Natural killer cell (primary cell): ENCODE results near the gene ADAM22. TPM values are rescaled to one million over a fixed set of nuclear protein-coding genes. Genes with fewer than 3 reads are reported as not detected.

Experiments used
- ATAC-seq, 3 donors: fragments of 150-1000 bp in 2 of 3; fragments of 200-7000 bp in 1 of 3; cut with Tn5 transposase; 1 replicate in 1 of 3; 2 replicates in 2 of 3; pipeline ENCODE4 v1.10.0; 2021; ENCODE audit warnings: mild to moderate bottlenecking in 2 of 3, moderate library complexity in 2 of 3
- DNase-seq, 2 donors: peaks; one replicate each; pipeline versions ENCODE4 v3.0.0 to v3.0.0-alpha.2; 2013 to 2021; ENCODE audit warnings: mixed read lengths in 1 of 2
- H3K27ac ChIP-seq: one replicate; pipeline ENCODE4 v1.5.1; 2013; ENCODE audit warnings: mild to moderate bottlenecking, low read length
- H3K27me3 ChIP-seq: one replicate; pipeline ENCODE4 v1.6.1; 2013; ENCODE audit warnings: low read length; ENCODE audit not compliant: control insufficient read depth, insufficient read depth
- H3K36me3 ChIP-seq: one replicate; pipeline ENCODE4 v1.6.1; 2013; ENCODE audit warnings: low read length; ENCODE audit not compliant: control insufficient read depth, insufficient read depth
- H3K4me1 ChIP-seq: one replicate; pipeline ENCODE4 v1.6.1; 2013; ENCODE audit warnings: low read length; ENCODE audit not compliant: control insufficient read depth, insufficient read depth
- H3K4me3 ChIP-seq: one replicate; pipeline ENCODE4 v1.5.1; 2013; ENCODE audit warnings: low read length
- H3K9me3 ChIP-seq: one replicate; pipeline ENCODE4 v1.6.1; 2013; ENCODE audit warnings: low read length; ENCODE audit not compliant: control insufficient read depth, insufficient read depth
- H3K27ac Mint-ChIP-seq, 2 donors: one replicate each; pipeline ENCODE4 v1.8.0; 2022; ENCODE audit warnings: mild to moderate bottlenecking in 2 of 2, mixed read lengths in 2 of 2, moderate library complexity in 1 of 2
- H3K27me3 Mint-ChIP-seq, 2 donors: one replicate each; pipeline ENCODE4 v1.8.0; 2022; ENCODE audit warnings: low read depth in 2 of 2, mixed read lengths in 2 of 2
- H3K36me3 Mint-ChIP-seq: one replicate; pipeline ENCODE4 v1.8.0; 2022; ENCODE audit warnings: mixed read lengths
- H3K4me1 Mint-ChIP-seq, 2 donors: one replicate each; pipeline ENCODE4 v1.8.0; 2022; ENCODE audit warnings: mixed read lengths in 2 of 2
- H3K4me3 Mint-ChIP-seq: one replicate; pipeline ENCODE4 v1.8.0; 2022; ENCODE audit warnings: mild to moderate bottlenecking, moderate library complexity, mixed read lengths
- H3K9me3 Mint-ChIP-seq, 2 donors: one replicate each; pipeline ENCODE4 v1.8.0; 2022; ENCODE audit warnings: mixed read lengths in 2 of 2
- WGBS: methylation state at CpG from one replicate; pipeline ENCODE4 v1.1.7; 2013; ENCODE audit warnings: missing lambda C conversion rate; ENCODE audit not compliant: insufficient coverage; 5-methylcytosine and 5-hydroxymethylcytosine counted together
- intact Hi-C: fragments of 100-400 bp; cut with micrococcal nuclease; formaldehyde crosslinking; loops from one replicate; pipeline ENCODE4 v1.14.2; 2022
- total RNA-seq, 4 donors: library from RNA; stranded (reverse); fragments of 120-200 nt in 1 of 4; gene quantifications; one replicate each; pipeline versions ENCODE4 v1.2.3 to v1.2.4, GENCODE V29; 2013 to 2022
- TF ChIP-seq, protein P1 (sequence below): fragments of 200-600 bp; IDR thresholded peaks from one replicate; pipeline ENCODE4 v1.8.0; 2022; ENCODE audit warnings: antibody characterized with exemption

The ADAM22 gene
- total RNA-seq, 3 donors from 2014 or later (not counting 1 experiment from before 2014, with no cell fraction given) = 3.0 to 5.4 (median 3.7) TPM

DNA sequence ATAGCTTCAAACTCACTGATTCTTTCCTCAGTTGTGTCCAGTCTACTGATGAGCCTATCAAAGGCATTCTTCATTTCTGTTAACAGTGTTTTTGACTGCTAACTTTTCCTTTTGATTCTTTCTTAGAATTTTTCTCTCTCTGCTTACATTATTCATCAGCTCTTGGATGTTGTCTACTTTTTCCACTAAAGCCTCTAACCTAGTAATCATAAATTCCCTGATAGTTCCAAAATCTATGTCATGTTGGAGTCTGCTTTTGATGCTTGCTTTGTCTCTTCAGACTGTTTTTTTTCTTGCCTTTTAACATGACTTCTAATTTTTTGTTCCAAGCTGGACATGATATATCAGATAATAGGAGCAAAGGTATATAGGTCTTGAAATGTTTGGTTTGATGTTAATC is 78.0 kb downstream of the ADAM22 start:
- no peaks in the 10 kb centered on the region for H3K27me3 Mint-ChIP-seq
- H3K27ac ChIP-seq = no peak overlapping the region
- H3K27me3 ChIP-seq = no peaks in the 10 kb centered on the region
- ATAC-seq = no peak
- no peaks in the 10 kb centered on the region for H3K36me3 Mint-ChIP-seq
- H3K36me3 ChIP-seq = no peaks in the 10 kb centered on the region
- H3K4me1 Mint-ChIP-seq = no peaks in the 10 kb centered on the region
- intact Hi-C loops = no loop called here
- TF ChIP-seq, protein P1, sequence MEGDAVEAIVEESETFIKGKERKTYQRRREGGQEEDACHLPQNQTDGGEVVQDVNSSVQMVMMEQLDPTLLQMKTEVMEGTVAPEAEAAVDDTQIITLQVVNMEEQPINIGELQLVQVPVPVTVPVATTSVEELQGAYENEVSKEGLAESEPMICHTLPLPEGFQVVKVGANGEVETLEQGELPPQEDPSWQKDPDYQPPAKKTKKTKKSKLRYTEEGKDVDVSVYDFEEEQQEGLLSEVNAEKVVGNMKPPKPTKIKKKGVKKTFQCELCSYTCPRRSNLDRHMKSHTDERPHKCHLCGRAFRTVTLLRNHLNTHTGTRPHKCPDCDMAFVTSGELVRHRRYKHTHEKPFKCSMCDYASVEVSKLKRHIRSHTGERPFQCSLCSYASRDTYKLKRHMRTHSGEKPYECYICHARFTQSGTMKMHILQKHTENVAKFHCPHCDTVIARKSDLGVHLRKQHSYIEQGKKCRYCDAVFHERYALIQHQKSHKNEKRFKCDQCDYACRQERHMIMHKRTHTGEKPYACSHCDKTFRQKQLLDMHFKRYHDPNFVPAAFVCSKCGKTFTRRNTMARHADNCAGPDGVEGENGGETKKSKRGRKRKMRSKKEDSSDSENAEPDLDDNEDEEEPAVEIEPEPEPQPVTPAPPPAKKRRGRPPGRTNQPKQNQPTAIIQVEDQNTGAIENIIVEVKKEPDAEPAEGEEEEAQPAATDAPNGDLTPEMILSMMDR = no peak
- no peaks in the 10 kb centered on the region for H3K9me3 Mint-ChIP-seq
- H3K4me1 ChIP-seq = no peaks in the 10 kb centered on the region
- no peak for DNase-seq
- H3K27ac Mint-ChIP-seq = no peak overlapping the region
- H3K4me3 ChIP-seq = no peak overlapping the region
- no peak overlapping the region for H3K4me3 Mint-ChIP-seq
- no peaks in the 10 kb centered on the region for H3K9me3 ChIP-seq

DNA sequence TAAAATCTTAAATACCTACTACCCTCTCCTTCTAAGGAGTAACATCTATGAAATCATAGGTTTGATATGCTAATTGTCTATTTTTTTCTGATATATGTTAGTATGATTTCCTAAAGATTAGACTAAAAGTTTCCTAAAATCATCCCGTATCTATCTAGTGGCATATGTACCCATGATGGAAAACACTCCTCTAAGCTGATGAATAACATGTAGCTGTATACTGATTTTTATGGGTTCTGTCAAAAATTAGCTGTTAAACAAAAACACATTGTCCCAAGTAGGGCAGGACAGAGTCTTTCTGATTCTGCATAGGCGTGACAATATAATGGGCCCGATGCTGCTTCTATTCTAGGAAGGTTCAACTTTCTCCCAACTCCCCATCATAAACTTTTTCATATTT is 79.9 kb downstream of the ADAM22 start:
- no peak for ATAC-seq

DNA sequence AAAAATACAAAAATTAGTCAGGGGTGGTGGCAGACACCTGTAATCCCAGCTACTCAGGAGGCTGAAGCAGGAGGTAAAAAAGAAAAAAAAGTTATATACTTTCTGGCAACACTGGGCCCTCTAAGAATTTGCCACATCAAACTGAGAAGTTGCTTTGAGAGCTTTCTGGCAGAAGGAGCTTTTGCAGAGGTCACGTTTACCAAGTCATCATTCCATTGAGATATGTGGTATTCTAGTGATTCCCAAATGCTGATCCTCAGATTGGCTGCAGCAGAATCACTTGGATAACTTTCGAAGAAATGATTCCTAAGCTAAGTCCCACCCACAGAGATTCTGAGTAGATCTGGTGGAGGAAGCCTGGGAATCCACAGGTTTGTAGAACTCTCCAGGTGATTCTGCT is 80.5 kb downstream of the ADAM22 start:
- no peaks in the 10 kb centered on the region for H3K36me3 Mint-ChIP-seq
- 83% methylated on average over 2 of the region's 2 CpGs for WGBS
- DNase-seq (no peak), ATAC-seq (no peak)
- Histone ChIP-seq H3K4me3 (no peak overlapping the region), H3K9me3 (no peaks in the 10 kb centered on the region), H3K4me1 (no peaks in the 10 kb centered on the region), H3K27me3 (no peaks in the 10 kb centered on the region), H3K36me3 (no peaks in the 10 kb centered on the region), H3K27ac (no peak overlapping the region)
- intact Hi-C loops = no loop called here
- no peak overlapping the region for H3K4me3 Mint-ChIP-seq
- no peaks in the 10 kb centered on the region for H3K9me3 Mint-ChIP-seq
- no peaks in the 10 kb centered on the region for H3K27me3 Mint-ChIP-seq
- TF ChIP-seq, protein P1 = no peak
- H3K27ac Mint-ChIP-seq = no peak overlapping the region
- no peaks in the 10 kb centered on the region for H3K4me1 Mint-ChIP-seq

More for the DNA sequence above, 79.9 kb downstream of the ADAM22 start:
- H3K4me1 ChIP-seq = no peaks in the 10 kb centered on the region
- 100% methylated on average over 2 of the region's 3 CpGs for WGBS
- H3K27me3 ChIP-seq = no peaks in the 10 kb centered on the region
- no peak overlapping the region for H3K4me3 Mint-ChIP-seq
- DNase-seq = no peak
- TF ChIP-seq, protein P1 = no peak
- no peaks in the 10 kb centered on the region for H3K9me3 Mint-ChIP-seq
- H3K27me3 Mint-ChIP-seq = no peaks in the 10 kb centered on the region
- no peak overlapping the region for H3K27ac Mint-ChIP-seq
- H3K9me3 ChIP-seq = no peaks in the 10 kb centered on the region
- H3K4me1 Mint-ChIP-seq = no peaks in the 10 kb centered on the region
- H3K4me3 ChIP-seq = no peak overlapping the region
- H3K36me3 Mint-ChIP-seq = no peaks in the 10 kb centered on the region
- H3K27ac ChIP-seq = no peak overlapping the region
- intact Hi-C loops = no loop called here
- no peaks in the 10 kb centered on the region for H3K36me3 ChIP-seq

DNA sequence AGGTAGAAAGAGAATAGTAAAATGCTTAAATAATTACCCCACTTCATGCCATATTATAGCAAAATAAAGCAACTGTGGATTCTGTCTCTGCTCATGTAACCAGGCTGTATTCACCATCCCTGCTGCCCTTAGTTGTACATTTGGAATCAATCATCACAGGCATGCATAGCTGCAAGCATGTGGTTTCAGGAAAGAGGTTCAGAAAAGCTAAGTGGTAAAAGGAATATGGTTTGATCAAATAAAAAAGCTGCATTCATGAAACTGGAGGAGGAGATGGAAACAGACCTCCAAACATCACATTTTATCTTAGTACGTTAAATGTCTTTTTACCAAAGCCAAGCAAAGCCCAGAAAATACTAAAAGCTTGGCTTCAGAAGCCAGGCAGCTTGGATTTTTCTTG is 81.3 kb downstream of the ADAM22 start:
- Histone ChIP-seq H3K27me3 (no peaks in the 10 kb centered on the region), H3K4me3 (no peak overlapping the region), H3K4me1 (no peaks in the 10 kb centered on the region), H3K36me3 (no peaks in the 10 kb centered on the region), H3K27ac (no peak overlapping the region), H3K9me3 (no peaks in the 10 kb centered on the region)
- no peaks in the 10 kb centered on the region for H3K9me3 Mint-ChIP-seq
- TF ChIP-seq, protein P1 = no peak
- intact Hi-C loops = no loop called here
- no peaks in the 10 kb centered on the region for H3K36me3 Mint-ChIP-seq
- DNase-seq (no peak), ATAC-seq (no peak)
- H3K4me3 Mint-ChIP-seq = no peak overlapping the region
- H3K4me1 Mint-ChIP-seq = no peaks in the 10 kb centered on the region
- no peaks in the 10 kb centered on the region for H3K27me3 Mint-ChIP-seq
- H3K27ac Mint-ChIP-seq = no peak overlapping the region
- 86% methylated on average over 1 of the region's 1 CpG for WGBS
